Activated T-helper 2 cell treated with anti-CD3 and anti-CD28 coated beads, Interferon-gamma antibody, Interleukin-2, Interleukin-4, amounts not matched to agents 10 μg/mL and 5 μg/mL and 100 μg/mL, durations not matched to agents 14 hours and 24 hours and 36 hours (primary cell): ENCODE data around the gene KRT23. TPM values are rescaled to one million over a fixed set of nuclear protein-coding genes. Genes with fewer than 3 reads are reported as not detected.

Experiments
- DNase-seq: peaks from one replicate; pipeline ENCODE4 v3.0.0; 2021; ENCODE audit warnings: low spot score
- H3K27ac Mint-ChIP-seq: one replicate; pipeline ENCODE4 v1.8.0; 2021; ENCODE audit warnings: mixed read lengths
- H3K27me3 Mint-ChIP-seq: one replicate; pipeline ENCODE4 v1.8.0; 2021; ENCODE audit warnings: low read depth, mixed read lengths
- H3K36me3 Mint-ChIP-seq: one replicate; pipeline ENCODE4 v1.8.0; 2021; ENCODE audit warnings: low read depth, mixed read lengths
- H3K4me1 Mint-ChIP-seq: one replicate; pipeline ENCODE4 v1.8.0; 2021; ENCODE audit warnings: low read depth, mixed read lengths
- H3K4me3 Mint-ChIP-seq: one replicate; pipeline ENCODE4 v1.8.0; 2021; ENCODE audit warnings: low read depth, mild to moderate bottlenecking, moderate library complexity, mixed read lengths
- H3K9me3 Mint-ChIP-seq: one replicate; pipeline ENCODE4 v1.8.0; 2021; ENCODE audit warnings: mixed read lengths
- intact Hi-C: fragments of 100-400 bp; cut with micrococcal nuclease; formaldehyde crosslinking; loops from one replicate; pipeline ENCODE4 v1.15.1; 2023
- total RNA-seq: library from RNA; stranded (reverse); gene quantifications from 2 replicates; pipeline ENCODE4 v1.2.3, GENCODE V29; 2022

KRT23 gene
- total RNA-seq, 1 donor from 2014 or later: not detected

- no peaks in the 10 kb centered on the region for H3K9me3 Mint-ChIP-seq
- intact Hi-C loops: no loop called here
- no peak for DNase-seq
- H3K27me3 Mint-ChIP-seq: peaks cover 12% of the 10 kb centered on the region
- H3K27ac Mint-ChIP-seq: no peak overlapping the region
- no peaks in the 10 kb centered on the region for H3K4me1 Mint-ChIP-seq
- no peaks in the 10 kb centered on the region for H3K36me3 Mint-ChIP-seq
- no peak overlapping the region for H3K4me3 Mint-ChIP-seq
These were observed 22.2 kb downstream of the KRT23 start for GRCh38 chr17:40915199-40915661.

- no peak for DNase-seq
- no peak overlapping the region for H3K4me3 Mint-ChIP-seq
- H3K9me3 Mint-ChIP-seq: no peaks in the 10 kb centered on the region
- no peaks in the 10 kb centered on the region for H3K36me3 Mint-ChIP-seq
- H3K27me3 Mint-ChIP-seq: peaks cover 7% of the 10 kb centered on the region
- intact Hi-C loops: no loop called here
- no peaks in the 10 kb centered on the region for H3K4me1 Mint-ChIP-seq
- no peak overlapping the region for H3K27ac Mint-ChIP-seq
These were observed 23.2 kb downstream of the KRT23 start for GRCh38 chr17:40914075-40914855.

GRCh38 chr17:40912486-40913210, 24.8 kb downstream of the KRT23 start:
- Mint-ChIP-seq H3K4me3 (no peak overlapping the region), H3K27me3 (peaks cover 15% of the 10 kb centered on the region), H3K4me1 (no peaks in the 10 kb centered on the region), H3K27ac (no peak overlapping the region), H3K9me3 (no peaks in the 10 kb centered on the region), H3K36me3 (no peaks in the 10 kb centered on the region)
- DNase-seq: no peak
- intact Hi-C loops: no loop called here

GRCh38 chr17:40910441-40910841, 27.0 kb downstream of the KRT23 start:
- H3K4me3 Mint-ChIP-seq: no peak overlapping the region
- no peaks in the 10 kb centered on the region for H3K36me3 Mint-ChIP-seq
- no peak for DNase-seq
- intact Hi-C loops: no loop called here
- H3K4me1 Mint-ChIP-seq: no peaks in the 10 kb centered on the region
- peaks cover 22% of the 10 kb centered on the region for H3K27me3 Mint-ChIP-seq
- H3K9me3 Mint-ChIP-seq: no peaks in the 10 kb centered on the region
- no peak overlapping the region for H3K27ac Mint-ChIP-seq

GRCh38 chr17:40909755-40910154, 27.7 kb downstream of the KRT23 start:
- H3K27ac Mint-ChIP-seq: no peak overlapping the region
- H3K4me1 Mint-ChIP-seq: no peaks in the 10 kb centered on the region
- no peak for DNase-seq
- intact Hi-C loops: loop anchor here (2.0 to 5.0 kb wide), 2 partner anchors 738 to 757 kb away; no protein-coding TSS in a partner anchor
- H3K27me3 Mint-ChIP-seq: peaks cover 25% of the 10 kb centered on the region
- no peaks in the 10 kb centered on the region for H3K9me3 Mint-ChIP-seq
- no peak overlapping the region for H3K4me3 Mint-ChIP-seq
- H3K36me3 Mint-ChIP-seq: no peaks in the 10 kb centered on the region

- H3K27me3 Mint-ChIP-seq: peaks cover 29% of the 10 kb centered on the region
- no peaks in the 10 kb centered on the region for H3K36me3 Mint-ChIP-seq
- no peaks in the 10 kb centered on the region for H3K9me3 Mint-ChIP-seq
- H3K4me3 Mint-ChIP-seq: no peak overlapping the region
- intact Hi-C loops: loop anchor here (2.0 to 5.0 kb wide), 2 partner anchors 738 to 757 kb away; no protein-coding TSS in a partner anchor
- H3K4me1 Mint-ChIP-seq: no peaks in the 10 kb centered on the region
- H3K27ac Mint-ChIP-seq: no peak overlapping the region
- peak; percentile 27 for DNase-seq
These were observed 28.1 kb downstream of the KRT23 start for GRCh38 chr17:40909351-40909750.

- intact Hi-C loops: loop anchor here (5.0 kb wide), 1 partner anchor 741 kb away; no protein-coding TSS in a partner anchor
- Mint-ChIP-seq H3K4me3 (no peak overlapping the region), H3K9me3 (no peaks in the 10 kb centered on the region), H3K27ac (no peak overlapping the region), H3K4me1 (peaks cover 17% of the 10 kb centered on the region), H3K36me3 (no peaks in the 10 kb centered on the region), H3K27me3 (peaks cover 24% of the 10 kb centered on the region)
- no peak for DNase-seq
These were observed 30.8 kb downstream of the KRT23 start for GRCh38 chr17:40906613-40907012.

GRCh38 chr17:40905370-40905769, 32.1 kb downstream of the KRT23 start:
- Mint-ChIP-seq H3K27me3 (peaks cover 24% of the 10 kb centered on the region), H3K4me3 (no peak overlapping the region), H3K4me1 (peaks cover 17% of the 10 kb centered on the region), H3K9me3 (no peaks in the 10 kb centered on the region), H3K36me3 (no peaks in the 10 kb centered on the region), H3K27ac (no peak overlapping the region)
- intact Hi-C loops: loop anchor here (5.0 kb wide), 1 partner anchor 742 kb away; no protein-coding TSS in a partner anchor
- no peak for DNase-seq

- intact Hi-C loops: loop anchor here (5.0 kb wide), 1 partner anchor 86 kb away; no protein-coding TSS in a partner anchor
- Mint-ChIP-seq H3K9me3 (no peaks in the 10 kb centered on the region), H3K36me3 (no peaks in the 10 kb centered on the region), H3K4me3 (no peak overlapping the region), H3K27ac (no peak overlapping the region), H3K4me1 (peaks cover 17% of the 10 kb centered on the region), H3K27me3 (peaks cover 23% of the 10 kb centered on the region)
- DNase-seq: no peak
These were observed 34.2 kb downstream of the KRT23 start for GRCh38 chr17:40903129-40903847.

GRCh38 chr17:40902498-40902897, 34.9 kb downstream of the KRT23 start:
- intact Hi-C loops: loop anchor here (5.0 kb wide), 1 partner anchor 85 kb away; no protein-coding TSS in a partner anchor
- no peaks in the 10 kb centered on the region for H3K9me3 Mint-ChIP-seq
- peaks cover 24% of the 10 kb centered on the region for H3K27me3 Mint-ChIP-seq

GRCh38 chr17:40901981-40902474, 35.4 kb downstream of the KRT23 start:
- H3K36me3 Mint-ChIP-seq: no peaks in the 10 kb centered on the region
- intact Hi-C loops: loop anchor here (5.0 kb wide), 1 partner anchor 85 kb away; no protein-coding TSS in a partner anchor
- peaks cover 17% of the 10 kb centered on the region for H3K4me1 Mint-ChIP-seq
- peaks cover 24% of the 10 kb centered on the region for H3K27me3 Mint-ChIP-seq
- DNase-seq: no peak
- no peaks in the 10 kb centered on the region for H3K9me3 Mint-ChIP-seq
- no peak overlapping the region for H3K4me3 Mint-ChIP-seq
- H3K27ac Mint-ChIP-seq: no peak overlapping the region

More at GRCh38 chr17:40902498-40902897, 34.9 kb downstream of the KRT23 start:
- no peak overlapping the region for H3K4me3 Mint-ChIP-seq
- peaks cover 17% of the 10 kb centered on the region for H3K4me1 Mint-ChIP-seq
- DNase-seq: no peak
- H3K27ac Mint-ChIP-seq: no peak overlapping the region
- H3K36me3 Mint-ChIP-seq: no peaks in the 10 kb centered on the region

- Mint-ChIP-seq H3K4me3 (no peak overlapping the region), H3K4me1 (peaks cover 17% of the 10 kb centered on the region), H3K27ac (no peak overlapping the region), H3K36me3 (no peaks in the 10 kb centered on the region), H3K27me3 (peaks cover 27% of the 10 kb centered on the region), H3K9me3 (no peaks in the 10 kb centered on the region)
- no peak for DNase-seq
- intact Hi-C loops: loop anchor here (5.0 kb wide), 1 partner anchor 84 kb away; no protein-coding TSS in a partner anchor
These were observed 36.6 kb downstream of the KRT23 start for GRCh38 chr17:40900809-40901356.
